DMS79 treated with DMSO at 0.1 percent for 48 hours (cell line): ENCODE data around the gene CACNA1C.
"Not testable (repeated sequence)": the region's sequence is repeated elsewhere in the genome, so short reads cannot be mapped to it uniquely, and the experiment has no call there.

ENCODE experiments used
- DNase-seq: peaks from one replicate; lab custom pipeline; 2025; lab: John Stamatoyannopoulos, UW

CACNA1C gene

GRCh38 chr12:2112401-2112800 lies 59.6 kb downstream of the CACNA1C start:
- no peak for DNase-seq

GRCh38 chr12:2113119-2113912 lies 60.5 kb downstream of the CACNA1C start:
- DNase-seq, result no peak

GRCh38 chr12:2114071-2114470 lies 61.3 kb downstream of the CACNA1C start:
- no peak for DNase-seq

GRCh38 chr12:2115101-2115845 lies 62.5 kb downstream of the CACNA1C start:
- no peak for DNase-seq

GRCh38 chr12:2117541-2117940 lies 64.8 kb downstream of the CACNA1C start:
- DNase-seq, result no peak

- DNase-seq, result no peak
These were observed 65.3 kb downstream of the CACNA1C start for GRCh38 chr12:2118061-2118460.

GRCh38 chr12:2118481-2119255 lies 65.9 kb downstream of the CACNA1C start:
- no peak for DNase-seq

GRCh38 chr12:2119266-2119665 lies 66.5 kb downstream of the CACNA1C start:
- DNase-seq, result no peak

- no peak for DNase-seq
These were observed 68.4 kb downstream of the CACNA1C start for GRCh38 chr12:2120982-2121758.

GRCh38 chr12:2124466-2125023 lies 71.8 kb downstream of the CACNA1C start:
- no peak for DNase-seq

GRCh38 chr12:2125651-2126522 lies 73.1 kb downstream of the CACNA1C start:
- no peak for DNase-seq

GRCh38 chr12:2126676-2127406 lies 74.1 kb downstream of the CACNA1C start:
- DNase-seq, result no peak

GRCh38 chr12:2129076-2129475 lies 76.3 kb downstream of the CACNA1C start:
- no peak for DNase-seq

- not testable (repeated sequence) for DNase-seq
These were observed 83.1 kb downstream of the CACNA1C start for GRCh38 chr12:2135661-2136418.

- DNase-seq, result no peak
These were observed 84.1 kb downstream of the CACNA1C start for GRCh38 chr12:2136901-2137300.

GRCh38 chr12:2137711-2138110 lies 84.9 kb downstream of the CACNA1C start:
- no peak for DNase-seq

- no peak for DNase-seq
These were observed 85.5 kb downstream of the CACNA1C start for GRCh38 chr12:2138294-2138693.

- no peak for DNase-seq
These were observed 86.1 kb downstream of the CACNA1C start for GRCh38 chr12:2138871-2139308.

- DNase-seq, result no peak
These were observed 86.9 kb downstream of the CACNA1C start for GRCh38 chr12:2139651-2140050.
